NCI-H748 (cell line): ENCODE results near the gene GAP43.

Source experiments
- DNase-seq: peaks from one replicate; lab custom pipeline; 2025; ENCODE audit not compliant: unreplicated experiment; lab: John Stamatoyannopoulos, UW

The GAP43 gene

DNA sequence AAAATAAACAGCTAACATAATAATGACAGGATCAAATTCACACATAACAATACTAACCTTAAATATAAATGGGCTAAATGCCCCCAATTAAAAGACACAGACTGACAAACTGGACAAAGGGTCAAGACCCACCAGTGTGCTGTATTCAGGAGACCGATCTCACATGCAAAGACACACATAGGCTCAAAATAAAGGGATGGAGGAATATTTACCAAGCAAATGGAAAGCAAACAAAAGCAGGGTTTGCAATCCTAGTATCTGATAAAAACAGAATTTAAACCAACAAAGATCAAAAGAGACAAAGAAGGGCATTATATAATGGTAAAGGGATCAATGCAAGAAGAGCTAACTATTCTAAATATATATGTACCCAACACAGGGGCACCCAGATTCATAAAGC, 129.7 kb downstream of the GAP43 start:
- DNase-seq = peak; percentile 41

- DNase-seq = peak; percentile 87
Observed at GRCh38 chr3:115758076-115758763, 134.9 kb downstream of the GAP43 start.

GRCh38 chr3:115760716-115761115, 137.4 kb downstream of the GAP43 start:
- DNase-seq = peak; percentile 19

GRCh38 chr3:115761927-115762305, 138.6 kb downstream of the GAP43 start:
- DNase-seq = no peak

DNA sequence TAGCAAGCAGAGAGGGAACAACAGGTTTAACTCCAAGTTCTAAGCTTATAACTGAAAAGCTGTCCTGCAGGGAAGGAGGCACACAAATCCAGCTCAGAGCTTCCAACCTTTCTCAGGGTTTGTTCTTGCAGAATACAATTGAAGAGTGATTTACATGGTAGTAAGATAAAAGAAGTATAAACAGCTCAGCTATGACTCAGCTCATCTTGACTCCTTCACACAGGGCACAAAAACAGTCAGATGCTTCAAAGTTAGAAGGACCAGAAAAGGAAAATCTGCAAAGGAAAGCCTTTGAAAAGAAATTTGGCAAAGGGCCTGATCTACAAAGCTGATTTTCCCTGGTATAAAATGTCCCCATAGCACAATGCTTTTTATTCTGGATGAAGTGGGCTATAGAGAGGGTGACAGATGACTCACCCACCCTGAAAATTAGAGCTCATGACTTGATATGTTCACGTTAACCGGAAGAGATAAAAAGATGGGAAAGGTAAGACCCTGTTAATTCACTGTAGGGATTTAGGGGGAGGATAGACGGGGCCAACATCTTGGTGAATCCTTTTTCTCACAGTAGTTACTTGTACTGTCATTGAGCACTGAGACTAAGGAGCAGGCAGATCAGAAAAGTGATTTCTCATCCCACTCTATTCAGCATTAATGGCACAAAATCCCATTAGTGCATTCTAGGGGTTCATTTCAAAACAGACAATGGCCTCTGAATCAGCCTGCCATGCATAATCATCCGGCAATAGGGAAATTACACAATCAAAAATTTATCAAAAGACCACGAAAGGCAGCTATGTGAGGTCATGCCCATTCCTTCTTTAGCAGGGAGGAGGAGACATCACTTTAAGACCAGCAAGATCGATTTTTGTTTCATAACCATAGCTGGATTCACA, 143.5 kb downstream of the GAP43 start:
- DNase-seq = peak; percentile 13

DNA sequence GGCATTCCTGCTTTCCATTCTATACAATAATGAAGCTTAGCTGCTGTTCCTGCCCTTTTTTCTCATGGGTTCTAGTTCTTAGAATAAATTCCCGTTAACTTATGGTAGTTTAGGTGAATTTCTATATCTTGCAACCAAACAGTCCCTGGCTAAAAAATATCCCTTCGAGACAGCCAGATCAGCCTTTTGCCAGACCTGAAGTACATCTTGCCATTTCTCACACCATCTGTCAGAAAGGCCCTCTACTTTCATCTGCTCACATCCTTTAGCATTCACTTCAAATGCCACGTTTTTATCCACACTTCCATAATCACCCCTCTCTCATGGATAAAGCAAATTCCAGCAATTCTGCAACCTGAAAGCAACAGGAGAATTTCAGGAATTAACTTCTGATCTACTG, 145.4 kb downstream of the GAP43 start:
- no peak for DNase-seq
